Inflammatory macrophage treated with lipopolysaccharide for 1 hour (primary cell): ENCODE data around the gene GUCY1B1.
"Not testable (repeated sequence)": the region's sequence is repeated elsewhere in the genome, so short reads cannot be mapped to it uniquely, and the experiment has no call there.

Experiments
- DNase-seq, 2 donors: peaks; one replicate each; pipeline ENCODE4 v3.0.0-alpha.2; 2020 to 2022

The GUCY1B1 gene

GRCh38 chr4:155763551-155763950, 4.7 kb downstream of the GUCY1B1 start:
- DNase-seq, result peak; percentile 55 to 62

DNA sequence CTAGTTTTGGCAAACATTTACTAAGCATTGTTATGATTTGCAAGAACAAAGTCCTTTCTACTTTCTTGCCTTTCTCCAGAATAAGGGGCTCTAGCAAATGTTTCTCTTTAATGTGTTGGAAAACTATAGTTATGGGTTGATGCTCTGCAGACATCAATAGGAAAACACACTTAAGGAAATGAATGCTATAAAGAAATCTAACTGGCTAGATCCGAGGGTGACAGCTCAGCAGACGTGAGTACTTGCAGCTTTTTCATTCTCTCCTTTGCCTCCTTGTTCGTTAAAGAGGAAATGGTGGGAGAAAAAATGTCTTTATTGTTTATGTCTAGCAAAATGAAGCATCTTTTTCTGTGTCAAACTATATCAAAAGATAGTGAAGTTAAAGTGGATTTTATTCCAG, 6.3 kb downstream of the GUCY1B1 start:
- no peak for DNase-seq

GRCh38 chr4:155766622-155767021, 7.8 kb downstream of the GUCY1B1 start:
- no peak for DNase-seq

GRCh38 chr4:155768370-155768769, 9.5 kb downstream of the GUCY1B1 start:
- no peak for DNase-seq

DNA sequence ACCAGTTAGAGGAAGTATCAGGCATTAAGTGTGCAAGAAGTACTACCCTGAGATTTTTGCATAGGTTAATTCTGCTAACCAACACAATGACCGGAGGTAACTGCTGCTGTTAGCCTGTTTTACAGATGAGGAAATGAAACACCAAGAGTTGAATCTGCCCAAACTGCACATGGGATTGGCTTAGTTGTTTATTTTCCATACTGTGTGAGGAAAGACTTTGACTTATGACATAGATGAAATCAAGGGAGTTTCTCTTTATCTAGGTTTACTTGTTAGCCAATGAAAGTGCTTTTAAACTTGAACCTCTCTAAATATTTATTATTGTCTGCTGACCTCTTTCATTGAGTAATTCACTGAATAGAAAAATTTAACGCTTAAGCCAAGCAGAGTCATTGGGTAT, 10.3 kb downstream of the GUCY1B1 start:
- DNase-seq, result peak; percentile 51 to 69

- DNase-seq, result no peak
Observed at GRCh38 chr4:155772459-155773195, 13.8 kb downstream of the GUCY1B1 start.

DNA sequence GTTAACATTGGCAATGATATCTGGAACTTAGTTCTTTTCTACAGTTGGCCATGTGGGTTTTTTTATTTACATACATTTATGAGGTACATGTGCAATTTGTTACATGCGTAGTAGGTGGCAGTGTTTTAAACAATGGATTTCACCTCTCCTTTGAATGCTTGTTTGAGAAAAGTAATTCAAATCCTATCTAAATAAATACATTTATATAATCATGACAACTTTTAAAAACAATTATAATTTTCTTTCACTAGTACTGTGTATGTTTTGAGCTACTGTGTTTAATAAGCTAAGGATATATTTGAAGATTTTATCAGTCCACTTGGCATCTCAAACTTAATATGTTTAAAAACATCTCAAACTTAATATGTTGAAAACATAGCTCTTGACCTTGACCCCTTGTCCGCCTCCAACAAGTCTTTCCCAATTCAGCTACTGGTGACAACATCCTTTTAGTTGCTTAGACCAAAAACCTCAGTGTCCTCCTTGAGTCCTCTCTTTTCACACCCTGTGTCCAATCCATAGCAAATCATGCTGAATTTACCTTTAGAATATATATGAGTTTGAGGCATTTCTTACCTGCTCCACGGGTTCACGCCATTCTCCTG, 14.5 kb downstream of the GUCY1B1 start:
- DNase-seq, result no peak

DNA sequence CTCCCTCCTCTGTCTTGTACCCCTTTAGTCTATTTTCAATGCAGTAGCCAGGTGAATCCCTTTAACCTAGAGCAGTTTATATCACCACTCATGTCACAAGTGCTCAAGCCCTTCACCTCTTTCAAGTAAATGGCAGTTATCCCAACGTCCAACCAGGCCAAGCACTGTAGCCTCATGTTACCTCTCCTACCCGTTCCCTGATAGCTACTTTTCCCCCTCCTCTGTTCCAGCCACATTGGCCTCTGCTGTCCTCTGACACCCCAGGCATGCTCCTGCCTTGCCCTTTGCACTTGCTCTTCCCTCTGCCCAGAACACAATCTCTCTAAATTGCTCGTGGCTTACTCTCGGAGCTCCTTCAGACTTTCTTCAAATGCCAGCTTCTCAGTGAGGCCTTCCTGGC, 15.2 kb downstream of the GUCY1B1 start:
- DNase-seq, result no peak

GRCh38 chr4:155777971-155778735, 19.3 kb downstream of the GUCY1B1 start:
- no peak for DNase-seq

DNA sequence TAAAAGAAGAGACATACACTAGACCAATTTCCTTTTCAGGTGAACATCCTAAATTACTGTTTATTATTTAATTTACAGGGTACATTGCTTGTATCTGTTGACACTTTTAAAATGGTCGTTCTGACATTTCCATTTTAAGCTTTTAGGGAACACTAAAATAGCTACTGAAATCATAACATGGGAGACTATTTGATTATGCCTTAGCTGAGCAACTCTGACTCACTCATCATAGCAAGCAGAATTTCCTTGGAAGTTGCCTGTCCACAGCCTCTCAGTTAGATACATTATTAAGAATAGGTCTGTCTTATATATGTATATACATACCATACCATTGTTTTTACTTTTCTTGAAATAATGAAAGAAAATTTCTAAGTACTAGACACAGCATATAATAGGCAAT, 22.0 kb downstream of the GUCY1B1 start:
- no peak for DNase-seq

DNA sequence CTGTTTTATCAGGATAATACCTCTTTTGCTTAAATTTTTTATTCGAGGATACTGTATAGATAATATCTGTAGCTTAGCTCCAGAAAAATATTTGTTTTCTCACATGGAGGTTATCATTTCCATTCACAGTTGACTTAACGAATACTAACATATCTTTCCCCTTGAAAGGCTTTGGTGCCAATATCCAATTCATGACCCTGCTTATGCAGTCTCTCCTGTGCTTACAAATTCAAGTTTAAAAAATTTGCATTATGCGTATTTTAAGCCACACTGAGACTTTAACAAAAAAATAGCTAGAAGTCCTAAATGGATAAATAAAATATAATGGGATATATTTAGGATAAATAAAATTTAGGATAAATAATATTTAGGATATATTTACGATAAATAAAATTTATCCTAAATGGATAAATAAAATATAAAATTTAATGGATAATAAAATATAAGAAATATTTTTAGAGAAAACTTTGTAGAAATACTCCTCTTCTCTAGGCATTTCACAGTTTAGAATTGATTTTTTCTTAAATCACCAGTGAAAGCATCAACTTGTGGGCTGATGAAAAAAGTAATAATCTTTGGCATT, 22.5 kb downstream of the GUCY1B1 start:
- DNase-seq, result no peak

GRCh38 chr4:155784637-155785036, 25.8 kb downstream of the GUCY1B1 start:
- no peak for DNase-seq

DNA sequence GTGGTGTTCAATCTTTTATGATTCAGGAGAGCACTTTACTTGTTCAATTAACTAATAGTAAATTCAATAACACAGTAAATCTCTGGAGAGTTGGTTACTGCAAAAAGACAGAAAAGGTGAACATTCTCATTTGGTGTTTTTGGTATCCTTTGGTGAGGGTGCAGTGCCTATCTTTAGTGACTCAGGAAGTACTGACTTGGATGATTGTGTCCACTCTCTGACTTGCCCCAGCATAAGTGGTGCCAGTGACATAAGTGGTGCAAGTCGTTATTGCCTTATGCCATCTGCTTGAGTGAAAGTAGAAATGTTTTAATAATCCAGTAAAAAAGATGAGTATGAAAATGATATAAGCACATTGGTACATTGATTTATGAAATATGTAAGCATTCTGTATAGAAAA, 27.0 kb downstream of the GUCY1B1 start:
- peak in 1 of 2 donors; percentile 8 for DNase-seq

GRCh38 chr4:155787113-155787710, 28.4 kb downstream of the GUCY1B1 start:
- DNase-seq, result peak; percentile 43 to 74

DNA sequence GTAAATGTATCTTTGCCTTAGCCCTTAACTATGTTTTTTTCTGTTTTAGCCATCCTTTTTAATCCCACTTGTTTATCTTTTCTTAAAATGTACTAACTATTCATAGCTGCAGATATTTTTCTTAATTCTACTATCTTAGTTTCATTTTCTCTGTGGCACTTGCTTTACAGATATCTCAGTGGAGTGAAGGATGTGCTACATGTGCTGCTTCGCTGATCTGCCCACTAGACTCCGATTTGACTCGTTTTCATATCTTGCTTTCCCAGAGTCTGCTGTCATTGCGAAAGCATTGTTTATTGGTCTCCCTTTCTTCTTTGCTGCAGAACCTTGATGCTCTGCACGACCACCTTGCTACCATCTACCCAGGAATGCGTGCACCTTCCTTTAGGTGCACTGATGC, 30.6 kb downstream of the GUCY1B1 start:
- DNase-seq, result no peak

DNA sequence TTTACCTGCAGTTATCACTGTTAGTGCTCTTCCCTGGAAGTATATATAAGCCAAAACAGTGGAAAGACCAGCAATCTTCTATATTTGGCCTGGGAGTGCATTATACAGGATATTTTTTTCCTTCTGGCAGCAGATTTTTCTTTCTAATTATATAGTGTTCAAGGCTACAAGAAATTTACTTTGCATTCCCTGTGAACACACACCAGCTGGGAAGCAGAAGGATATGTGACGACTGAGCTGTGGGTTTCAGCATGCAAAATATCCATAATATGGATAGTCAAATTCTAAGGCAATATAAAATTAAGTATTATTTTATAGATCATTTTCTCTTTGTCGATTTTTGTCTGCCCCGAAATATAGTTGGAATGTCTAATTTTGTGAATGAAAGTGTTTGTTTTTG, 31.2 kb downstream of the GUCY1B1 start:
- no peak for DNase-seq

DNA sequence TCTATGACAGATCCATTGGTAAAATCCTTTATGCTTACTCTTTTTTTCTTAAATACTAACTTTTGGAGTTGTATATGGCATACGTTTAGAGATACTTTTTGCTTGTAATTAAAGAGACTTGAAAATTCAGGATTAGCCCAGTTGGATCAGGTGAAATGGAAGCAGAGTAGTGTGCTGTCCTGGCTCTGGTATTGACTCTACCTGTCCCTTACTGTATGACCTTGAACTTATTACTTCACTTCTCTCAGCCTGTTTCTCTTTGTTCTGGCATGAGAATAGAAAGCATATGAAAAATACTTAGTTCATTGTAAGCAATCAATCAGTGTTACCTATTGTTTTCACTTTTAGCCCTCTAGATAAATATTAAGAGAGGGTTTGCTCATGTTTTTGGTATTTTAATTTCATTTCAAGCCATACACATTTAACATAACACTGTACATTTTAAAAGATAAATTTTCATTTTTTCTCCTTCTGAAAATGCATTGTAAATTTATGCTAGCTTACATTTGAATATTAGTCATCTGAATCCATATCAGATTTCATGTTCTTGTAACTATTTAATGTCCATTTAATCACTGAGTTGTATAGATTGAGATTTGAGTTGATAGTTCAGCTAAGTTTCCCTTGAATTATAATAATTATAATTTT, 35.9 kb downstream of the GUCY1B1 start:
- DNase-seq, result no peak

GRCh38 chr4:155795991-155796390, 37.2 kb downstream of the GUCY1B1 start:
- DNase-seq, result no peak

- not testable (repeated sequence) for DNase-seq
Observed at GRCh38 chr4:155797581-155797980, 38.8 kb downstream of the GUCY1B1 start.

DNA sequence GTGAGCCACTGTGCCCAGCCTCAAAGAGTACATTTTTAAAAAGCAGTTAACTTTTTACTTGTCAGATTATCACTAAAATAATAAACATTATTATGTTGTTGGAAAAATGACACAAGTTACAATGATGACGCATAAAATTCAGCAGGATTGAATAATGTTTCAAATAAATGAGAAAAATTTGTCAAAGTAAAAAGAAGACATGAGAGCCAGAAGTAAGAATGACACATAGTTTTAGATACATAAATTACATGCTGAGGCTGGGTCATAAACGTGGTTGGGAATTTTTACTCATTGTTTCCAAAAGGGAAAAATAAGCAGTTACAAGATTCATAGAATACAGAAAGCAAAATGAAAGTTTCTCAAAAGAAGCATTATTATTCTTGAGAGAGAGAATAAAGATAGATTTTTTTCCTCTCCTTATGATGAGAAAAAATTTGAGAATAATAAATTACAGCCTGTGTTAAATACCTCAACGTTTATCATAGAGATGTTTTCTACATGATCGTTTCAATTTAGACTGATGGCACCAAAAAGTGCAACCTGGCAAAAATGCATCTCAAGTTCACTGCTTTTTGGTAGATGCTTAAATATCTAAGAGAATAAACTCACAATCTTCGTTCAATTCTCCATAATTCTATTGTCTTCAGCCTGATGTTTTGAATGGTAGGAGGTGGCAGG, 40.4 kb downstream of the GUCY1B1 start:
- no peak for DNase-seq

DNA sequence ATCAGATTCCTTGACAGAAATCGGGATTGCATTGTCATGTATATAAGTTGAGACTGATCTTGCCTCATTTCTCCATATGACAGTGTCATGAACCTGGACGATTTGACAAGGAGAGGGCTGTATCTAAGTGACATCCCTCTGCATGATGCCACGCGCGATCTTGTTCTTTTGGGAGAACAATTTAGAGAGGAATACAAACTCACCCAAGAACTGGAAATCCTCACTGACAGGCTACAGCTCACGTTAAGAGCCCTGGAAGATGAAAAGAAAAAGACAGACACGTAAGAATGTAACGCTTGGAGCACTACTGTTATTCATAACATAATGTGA, 40.9 kb downstream of the GUCY1B1 start:
- no peak for DNase-seq

- DNase-seq, result no peak
Observed at GRCh38 chr4:155800685-155801343, 42.0 kb downstream of the GUCY1B1 start.
